ENCODE measurements around the gene ASPDH. TPM values are rescaled to one million over a fixed set of nuclear protein-coding genes. Genes with fewer than 3 reads are reported as not detected.

ASPDH gene
- total RNA-seq, 1 donor from 2014 or later = not detected

- H3K27me3 Mint-ChIP-seq (ENCODE audit: unreplicated experiment) = peaks cover 24% of the 10 kb centered on the region
- H3K9me3 Mint-ChIP-seq (ENCODE audit: unreplicated experiment) = peaks cover 15% of the 10 kb centered on the region
- DNase-seq = no peak
- peak overlapping the region; percentile 59 for H3K4me3 Mint-ChIP-seq (ENCODE audit: unreplicated experiment)
- no peak for TF ChIP-seq CTCF (IDR thresholded peaks at IDR 0.05; ENCODE audit: partially characterized antibody, unreplicated experiment)
- H3K27ac Mint-ChIP-seq (ENCODE audit: unreplicated experiment) = peak overlapping the region; percentile 43
- H3K36me3 Mint-ChIP-seq (ENCODE audit: unreplicated experiment) = no peaks in the 10 kb centered on the region
- peaks cover 15% of the 10 kb centered on the region for H3K4me1 Mint-ChIP-seq (ENCODE audit: low read depth, unreplicated experiment)
Measured at GRCh38 chr19:50509366-50509765, 4.3 kb downstream of the ASPDH start.

GRCh38 chr19:50508843-50509190 is 4.9 kb downstream of the ASPDH start:
- peak overlapping the region; percentile 22 for H3K4me3 Mint-ChIP-seq (ENCODE audit: unreplicated experiment)
- no peak for TF ChIP-seq CTCF (IDR thresholded peaks at IDR 0.05; ENCODE audit: partially characterized antibody, unreplicated experiment)
- no peak for DNase-seq
- H3K9me3 Mint-ChIP-seq (ENCODE audit: unreplicated experiment) = peaks cover 15% of the 10 kb centered on the region
- H3K27ac Mint-ChIP-seq (ENCODE audit: unreplicated experiment) = peak overlapping the region; percentile 59
- peaks cover 22% of the 10 kb centered on the region for H3K27me3 Mint-ChIP-seq (ENCODE audit: unreplicated experiment)
- H3K36me3 Mint-ChIP-seq (ENCODE audit: unreplicated experiment) = no peaks in the 10 kb centered on the region
- H3K4me1 Mint-ChIP-seq (ENCODE audit: low read depth, unreplicated experiment) = peaks cover 12% of the 10 kb centered on the region

GRCh38 chr19:50507376-50507775 is 6.3 kb downstream of the ASPDH start:
- no peak for TF ChIP-seq CTCF (IDR thresholded peaks at IDR 0.05; ENCODE audit: partially characterized antibody, unreplicated experiment)
- H3K36me3 Mint-ChIP-seq (ENCODE audit: unreplicated experiment) = no peaks in the 10 kb centered on the region
- no peak overlapping the region for H3K4me3 Mint-ChIP-seq (ENCODE audit: unreplicated experiment)
- peaks cover 15% of the 10 kb centered on the region for H3K9me3 Mint-ChIP-seq (ENCODE audit: unreplicated experiment)
- peaks cover 20% of the 10 kb centered on the region for H3K27me3 Mint-ChIP-seq (ENCODE audit: unreplicated experiment)
- H3K4me1 Mint-ChIP-seq (ENCODE audit: low read depth, unreplicated experiment) = peaks cover 10% of the 10 kb centered on the region
- DNase-seq = no peak
- no peak overlapping the region for H3K27ac Mint-ChIP-seq (ENCODE audit: unreplicated experiment)

- peaks cover 10% of the 10 kb centered on the region for H3K4me1 Mint-ChIP-seq (ENCODE audit: low read depth, unreplicated experiment)
- no peak overlapping the region for H3K4me3 Mint-ChIP-seq (ENCODE audit: unreplicated experiment)
- no peaks in the 10 kb centered on the region for H3K36me3 Mint-ChIP-seq (ENCODE audit: unreplicated experiment)
- no peak for DNase-seq
- peaks cover 18% of the 10 kb centered on the region for H3K27me3 Mint-ChIP-seq (ENCODE audit: unreplicated experiment)
- no peak overlapping the region for H3K27ac Mint-ChIP-seq (ENCODE audit: unreplicated experiment)
- TF ChIP-seq CTCF (IDR thresholded peaks at IDR 0.05; ENCODE audit: partially characterized antibody, unreplicated experiment) = no peak
- H3K9me3 Mint-ChIP-seq (ENCODE audit: unreplicated experiment) = peaks cover 14% of the 10 kb centered on the region
Measured at GRCh38 chr19:50506700-50507099, 7.0 kb downstream of the ASPDH start.

- Mint-ChIP-seq H3K27ac (ENCODE audit: unreplicated experiment) (no peak overlapping the region), H3K36me3 (ENCODE audit: unreplicated experiment) (no peaks in the 10 kb centered on the region), H3K27me3 (ENCODE audit: unreplicated experiment) (peaks cover 13% of the 10 kb centered on the region), H3K4me1 (ENCODE audit: low read depth, unreplicated experiment) (peaks cover 10% of the 10 kb centered on the region), H3K9me3 (ENCODE audit: unreplicated experiment) (peaks cover 10% of the 10 kb centered on the region), H3K4me3 (ENCODE audit: unreplicated experiment) (no peak overlapping the region)
- TF ChIP-seq CTCF (IDR thresholded peaks at IDR 0.05; ENCODE audit: partially characterized antibody, unreplicated experiment) = no peak
- DNase-seq = no peak
Measured at GRCh38 chr19:50505856-50506611, 7.7 kb downstream of the ASPDH start.
